Effector memory CD4-positive, alpha-beta T cell (primary cell): Measurements from ENCODE around the gene SH3GLB2.
"Not testable (repeated sequence)": the region's sequence is repeated elsewhere in the genome, so short reads cannot be mapped to it uniquely, and the experiment has no call there.

Source experiments
- DNase-seq, 3 donors: peaks; one replicate each; pipeline ENCODE4 v3.0.0-alpha.2; 2020
- H3K27ac ChIP-seq: 2 replicates; pipeline ENCODE4 v1.7.0; 2013; ENCODE audit warnings: mild to moderate bottlenecking, low read length, moderate library complexity; ENCODE audit not compliant: insufficient read depth, poor library complexity, severe bottlenecking
- H3K27me3 ChIP-seq: replicated peaks from 2 replicates; pipeline ENCODE4 v1.7.0; 2013; ENCODE audit warnings: mild to moderate bottlenecking, low read length; ENCODE audit not compliant: insufficient read depth, control insufficient read depth, poor library complexity, severe bottlenecking
- H3K36me3 ChIP-seq: 2 replicates; pipeline ENCODE4 v1.7.0; 2013; ENCODE audit warnings: mild to moderate bottlenecking, low read length, moderate library complexity; ENCODE audit not compliant: control insufficient read depth, insufficient read depth
- H3K4me1 ChIP-seq: 2 replicates; pipeline ENCODE4 v1.7.0; 2013; ENCODE audit warnings: low read length, mild to moderate bottlenecking; ENCODE audit not compliant: control insufficient read depth, insufficient read depth, poor library complexity, severe bottlenecking
- H3K4me3 ChIP-seq: 2 replicates; pipeline ENCODE4 v1.7.0; 2013; ENCODE audit warnings: low read length, low read depth, mild to moderate bottlenecking; ENCODE audit not compliant: insufficient read depth, poor library complexity, severe bottlenecking
- H3K9me3 ChIP-seq: 2 replicates; pipeline ENCODE4 v1.7.0; 2013; ENCODE audit warnings: mild to moderate bottlenecking, low read length, moderate library complexity; ENCODE audit not compliant: control insufficient read depth

The SH3GLB2 gene

DNA sequence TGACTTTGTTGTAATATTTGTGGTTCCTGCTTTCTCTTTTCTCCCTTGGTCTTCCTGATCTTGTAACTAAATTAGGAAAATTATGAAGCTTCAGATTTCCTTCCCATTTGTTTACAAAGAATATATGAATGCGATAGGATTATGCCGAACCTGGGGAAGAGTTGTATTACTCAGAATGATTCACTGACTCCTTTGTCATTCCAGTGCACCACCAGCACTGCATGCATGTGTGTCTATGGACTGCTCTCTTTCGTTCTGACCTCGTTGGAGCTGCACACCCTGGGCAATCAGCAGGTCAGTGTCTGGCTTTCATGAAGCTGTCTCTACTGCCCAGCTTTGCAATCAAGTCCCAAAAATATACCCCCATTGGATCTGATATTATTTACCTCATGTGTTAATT lies 55.2 kb downstream of the SH3GLB2 start:
- H3K4me3 ChIP-seq, result no peak overlapping the region
- no peaks in the 10 kb centered on the region for H3K9me3 ChIP-seq
- no peak for DNase-seq
- H3K4me1 ChIP-seq, result no peaks in the 10 kb centered on the region
- peaks cover 78% of the 10 kb centered on the region for H3K36me3 ChIP-seq
- no peak overlapping the region for H3K27ac ChIP-seq
- no peaks in the 10 kb centered on the region for H3K27me3 ChIP-seq

DNA sequence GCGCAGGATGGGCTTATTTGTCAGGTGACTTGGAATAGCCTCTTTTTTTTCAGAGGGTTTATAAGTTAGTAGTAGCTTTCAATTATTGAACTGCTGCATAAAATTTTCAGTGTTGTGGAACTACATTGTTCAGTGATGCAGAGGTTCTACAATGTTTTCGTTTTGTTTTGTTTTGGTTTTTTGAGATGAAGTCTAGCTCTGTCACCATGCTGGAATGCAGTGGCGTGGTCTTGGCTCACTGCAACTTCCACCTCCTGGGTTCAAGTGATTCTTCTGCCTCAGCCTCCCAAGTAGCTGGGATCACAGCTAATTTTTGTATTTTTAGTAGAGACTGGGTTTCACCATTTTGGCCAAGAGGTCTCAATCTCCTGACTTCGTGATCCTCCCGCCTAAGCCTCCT lies 58.6 kb downstream of the SH3GLB2 start:
- no peaks in the 10 kb centered on the region for H3K27me3 ChIP-seq
- no peak for DNase-seq
- H3K4me3 ChIP-seq, result no peak overlapping the region
- no peaks in the 10 kb centered on the region for H3K9me3 ChIP-seq
- H3K27ac ChIP-seq, result no peak overlapping the region
- no peaks in the 10 kb centered on the region for H3K4me1 ChIP-seq
- peaks cover 72% of the 10 kb centered on the region for H3K36me3 ChIP-seq

DNA sequence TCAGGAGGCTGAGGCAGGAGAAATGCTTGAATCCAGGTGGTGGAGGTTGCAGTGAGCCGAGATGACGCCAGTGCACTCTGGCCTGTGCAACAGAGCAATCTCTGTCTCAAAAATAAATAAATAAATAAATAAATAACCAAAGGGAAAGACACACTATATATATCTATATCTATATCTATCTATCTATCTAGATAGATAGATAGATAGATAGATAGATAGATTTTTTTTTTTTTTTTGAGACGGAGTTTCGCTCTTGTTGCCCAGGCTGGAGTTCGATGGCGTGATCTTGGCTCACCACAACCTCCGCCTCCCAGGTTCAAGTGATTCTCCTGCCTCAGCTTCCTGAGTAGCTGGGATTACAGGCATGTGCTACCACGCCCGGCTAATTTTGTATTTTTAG lies 66.7 kb downstream of the SH3GLB2 start:
- H3K4me3 ChIP-seq, H3K4me1 ChIP-seq, DNase-seq, H3K27me3 ChIP-seq, H3K27ac ChIP-seq, H3K9me3 ChIP-seq: not testable (repeated sequence)
- peaks cover 34% of the 10 kb centered on the region for H3K36me3 ChIP-seq
